Subcutaneous adipose tissue (tissue), 4 donors: ENCODE data around the gene CAMKK1. TPM values are rescaled to one million over a fixed set of nuclear protein-coding genes. Genes with fewer than 3 reads are reported as not detected.

Experiments
- CTCF ChIP-seq: fragments of 450-650 bp; IDR thresholded peaks from one replicate; pipeline ENCODE4 v1.5.1; 2016; ENCODE audit warnings: low read depth, mild to moderate bottlenecking, control low read depth, antibody characterized with exemption, moderate library complexity
- total RNA-seq, 4 donors: library from RNA; depleted of rRNA; stranded (reverse); fragments of >200 nt; gene quantifications; one replicate each; pipeline ENCODE4 v1.1.0, GENCODE V29; 2016

CAMKK1 gene
- total RNA-seq, 4 donors from 2014 or later, result 3.2 to 6.6 (median 3.8) TPM

GRCh38 chr17:3884188-3884587 is 8.7 kb downstream of the CAMKK1 start:
- TF ChIP-seq CTCF, result no peak

- no peak for TF ChIP-seq CTCF
These were observed 10.6 kb downstream of the CAMKK1 start for GRCh38 chr17:3882276-3882675.

GRCh38 chr17:3880983-3881382 is 11.9 kb downstream of the CAMKK1 start:
- no peak for TF ChIP-seq CTCF

- no peak for TF ChIP-seq CTCF
These were observed 13.0 kb downstream of the CAMKK1 start for GRCh38 chr17:3879591-3880417.

- no peak for TF ChIP-seq CTCF
These were observed 13.7 kb downstream of the CAMKK1 start for GRCh38 chr17:3879186-3879585.

- no peak for TF ChIP-seq CTCF
These were observed 15.6 kb downstream of the CAMKK1 start for GRCh38 chr17:3877220-3877619.

GRCh38 chr17:3875317-3875716 is 17.5 kb downstream of the CAMKK1 start:
- TF ChIP-seq CTCF, result no peak
